K562 (cell line): ENCODE data around the gene STX12. TPM values are rescaled to one million over a fixed set of nuclear protein-coding genes. Genes with fewer than 3 reads are reported as not detected.

Experiments used
- ARID2 ChIP-seq: fragments of 450-650 bp; IDR thresholded peaks from 2 replicates; pipeline ENCODE4 v1.6.1; 2017; ENCODE audit warnings: antibody characterized with exemption, mild to moderate bottlenecking
- CCNT2 ChIP-seq: IDR thresholded peaks from 2 replicates; pipeline ENCODE4 v1.6.1; 2011; ENCODE audit warnings: borderline replicate concordance, low read depth, mild to moderate bottlenecking, moderate library complexity, mixed read lengths, low read length; ENCODE audit not compliant: insufficient read length; ENCODE audit errors: extremely low read depth
- ELF2 ChIP-seq: fragments of 250-450 bp; sonication (Bioruptor Pico); IDR thresholded peaks from 2 replicates; pipeline ENCODE4 v1.5.0; 2021; ENCODE audit warnings: mild to moderate bottlenecking
- FOS ChIP-seq: IDR thresholded peaks from 3 replicates; pipeline ENCODE4 v1.6.1; 2011; ENCODE audit not compliant: insufficient read length; ENCODE audit errors: extremely low read depth
- FOXK1 ChIP-seq: sonication (generic); formaldehyde crosslinking; IDR thresholded peaks from 2 replicates; pipeline ENCODE4 v1.8.0; 2022; ENCODE audit warnings: missing genetic modification reagents, mild to moderate bottlenecking, borderline replicate concordance
- KLF16 ChIP-seq: IDR thresholded peaks from 2 replicates; pipeline ENCODE4 v1.6.1; 2016; ENCODE audit warnings: antibody characterized with exemption
- MAZ ChIP-seq, 2 experiments: fragments of 450-650 bp in 1 of 2; sonication (generic) in 1 of 2; formaldehyde crosslinking; IDR thresholded peaks in 1 of 2; conservative IDR thresholded peaks in 1 of 2; 2 replicates each; pipeline versions ENCODE4 v1.4.0 to v1.5.0; 2020; ENCODE audit warnings: mild to moderate bottlenecking in 1 of 2, missing genetic modification reagents in 1 of 2
- SNAPC5 ChIP-seq: fragments of 250-450 bp; sonication (Bioruptor Pico); IDR thresholded peaks from 2 replicates; pipeline ENCODE4 v1.8.0; 2021; ENCODE audit warnings: moderate library complexity, mild to moderate bottlenecking, inconsistent platforms
- ZNF707 ChIP-seq: fragments of 250-450 bp; sonication (Bioruptor Pico); conservative IDR thresholded peaks from 2 replicates; pipeline ENCODE4 v1.8.0; 2022; ENCODE audit warnings: inconsistent platforms, mild to moderate bottlenecking, moderate library complexity
- polyA plus RNA-seq, 8 experiments: library from polyadenylated mRNA; depleted of rRNA in 4 of 8; stranded (reverse) in 5 of 8; unstranded in 3 of 8; fragments of >200 nt; fragmentation: Nextera tagmentation in 2 of 8; fragmentation: Illumina TruSeq in 1 of 8; extraction: Ambion mirVana in 2 of 8; extraction: Trizol in 1 of 8; gene quantifications; 2 replicates each; pipeline versions ENCODE4 v1.2.1 to v1.2.3, GENCODE V29; 2011 to 2014; ENCODE audit warnings: inconsistent platforms in 1 of 8, missing spikeins in 1 of 8
- total RNA-seq, 7 experiments: library from RNA; depleted of rRNA in 6 of 7; stranded (reverse); fragments of >200 nt in 6 of 7; fragmentation: Illumina TruSeq in 2 of 7; extraction: Trizol in 2 of 7; gene quantifications; 2 replicates each; pipeline versions ENCODE4 v1.2.1 to v1.2.3, GENCODE V29; 2011 to 2021; ENCODE audit warnings: low replicate concordance in 1 of 7
- TF ChIP-seq, protein P1 (sequence below), 3 experiments: IDR thresholded peaks in 2 of 3; conservative IDR thresholded peaks in 1 of 3; 2 replicates each; pipeline ENCODE4 v1.5.1; 2011 to 2012; ENCODE audit warnings: low read length in 3 of 3, mild to moderate bottlenecking in 3 of 3, control low read depth in 2 of 3, improper control_type of control experiment in 1 of 3, inconsistent platforms in 1 of 3, low read depth in 1 of 3, mixed read lengths in 1 of 3, moderate library complexity in 1 of 3; ENCODE audit not compliant: insufficient read depth in 2 of 3
- TF ChIP-seq, protein P2 (sequence below): fragments of 450-650 bp; IDR thresholded peaks from 2 replicates; pipeline ENCODE4 v1.6.1; 2016; ENCODE audit warnings: missing biosample characterization, missing genetic modification characterization
- TF ChIP-seq, protein P3 (sequence below), 2 experiments: fragments of 150-350 bp in 1 of 2; IDR thresholded peaks; 2 replicates each; pipeline ENCODE4 v1.6.1; 2012 to 2016; ENCODE audit warnings: low read depth in 2 of 2, low read length in 2 of 2, mild to moderate bottlenecking in 1 of 2, moderate library complexity in 1 of 2

Gene STX12
- total and polyA plus RNA-seq, 9 of the 15 experiments (the other 6 are each of a cell fraction or from before 2014, with no cell fraction given): 16.9 to 31.3 (median 25.7) TPM

- TF ChIP-seq, protein P1, sequence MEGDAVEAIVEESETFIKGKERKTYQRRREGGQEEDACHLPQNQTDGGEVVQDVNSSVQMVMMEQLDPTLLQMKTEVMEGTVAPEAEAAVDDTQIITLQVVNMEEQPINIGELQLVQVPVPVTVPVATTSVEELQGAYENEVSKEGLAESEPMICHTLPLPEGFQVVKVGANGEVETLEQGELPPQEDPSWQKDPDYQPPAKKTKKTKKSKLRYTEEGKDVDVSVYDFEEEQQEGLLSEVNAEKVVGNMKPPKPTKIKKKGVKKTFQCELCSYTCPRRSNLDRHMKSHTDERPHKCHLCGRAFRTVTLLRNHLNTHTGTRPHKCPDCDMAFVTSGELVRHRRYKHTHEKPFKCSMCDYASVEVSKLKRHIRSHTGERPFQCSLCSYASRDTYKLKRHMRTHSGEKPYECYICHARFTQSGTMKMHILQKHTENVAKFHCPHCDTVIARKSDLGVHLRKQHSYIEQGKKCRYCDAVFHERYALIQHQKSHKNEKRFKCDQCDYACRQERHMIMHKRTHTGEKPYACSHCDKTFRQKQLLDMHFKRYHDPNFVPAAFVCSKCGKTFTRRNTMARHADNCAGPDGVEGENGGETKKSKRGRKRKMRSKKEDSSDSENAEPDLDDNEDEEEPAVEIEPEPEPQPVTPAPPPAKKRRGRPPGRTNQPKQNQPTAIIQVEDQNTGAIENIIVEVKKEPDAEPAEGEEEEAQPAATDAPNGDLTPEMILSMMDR (IDR thresholded peaks at IDR 0.05 in 2 of 3, conservative IDR thresholded peaks at IDR 0.05 in 1 of 3; ENCODE audit: insufficient read depth in 2 of 3, low read depth in 1 of 3, low read length in 3 of 3): peak; percentile 94 to 100 (median 99)
- TF ChIP-seq SNAPC5 (CRISPR knock-in tag) (no peak), KLF16 (peak; percentile 69; the same call in 1 of the 2 replicates), ZNF707 (CRISPR knock-in tag) (no peak), CCNT2 (no peak), MAZ (CRISPR knock-in tag; conservative IDR thresholded peaks at IDR 0.05 in 1 of 2, IDR thresholded peaks at IDR 0.05 in 1 of 2) (peak; percentile 58 to 92; a peak in 3 of 4 replicates), ELF2 (CRISPR knock-in tag) (no peak), ARID2 (0 out of 2 replicates have a peak, but pooled peaks have one; percentile 74), FOXK1 (CRISPR knock-in tag) (0 out of 2 replicates have a peak, but pooled peaks have one; percentile 30), FOS (no peak)
- TF ChIP-seq, protein P2, sequence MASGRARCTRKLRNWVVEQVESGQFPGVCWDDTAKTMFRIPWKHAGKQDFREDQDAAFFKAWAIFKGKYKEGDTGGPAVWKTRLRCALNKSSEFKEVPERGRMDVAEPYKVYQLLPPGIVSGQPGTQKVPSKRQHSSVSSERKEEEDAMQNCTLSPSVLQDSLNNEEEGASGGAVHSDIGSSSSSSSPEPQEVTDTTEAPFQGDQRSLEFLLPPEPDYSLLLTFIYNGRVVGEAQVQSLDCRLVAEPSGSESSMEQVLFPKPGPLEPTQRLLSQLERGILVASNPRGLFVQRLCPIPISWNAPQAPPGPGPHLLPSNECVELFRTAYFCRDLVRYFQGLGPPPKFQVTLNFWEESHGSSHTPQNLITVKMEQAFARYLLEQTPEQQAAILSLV: no peak
- TF ChIP-seq, protein P3, sequence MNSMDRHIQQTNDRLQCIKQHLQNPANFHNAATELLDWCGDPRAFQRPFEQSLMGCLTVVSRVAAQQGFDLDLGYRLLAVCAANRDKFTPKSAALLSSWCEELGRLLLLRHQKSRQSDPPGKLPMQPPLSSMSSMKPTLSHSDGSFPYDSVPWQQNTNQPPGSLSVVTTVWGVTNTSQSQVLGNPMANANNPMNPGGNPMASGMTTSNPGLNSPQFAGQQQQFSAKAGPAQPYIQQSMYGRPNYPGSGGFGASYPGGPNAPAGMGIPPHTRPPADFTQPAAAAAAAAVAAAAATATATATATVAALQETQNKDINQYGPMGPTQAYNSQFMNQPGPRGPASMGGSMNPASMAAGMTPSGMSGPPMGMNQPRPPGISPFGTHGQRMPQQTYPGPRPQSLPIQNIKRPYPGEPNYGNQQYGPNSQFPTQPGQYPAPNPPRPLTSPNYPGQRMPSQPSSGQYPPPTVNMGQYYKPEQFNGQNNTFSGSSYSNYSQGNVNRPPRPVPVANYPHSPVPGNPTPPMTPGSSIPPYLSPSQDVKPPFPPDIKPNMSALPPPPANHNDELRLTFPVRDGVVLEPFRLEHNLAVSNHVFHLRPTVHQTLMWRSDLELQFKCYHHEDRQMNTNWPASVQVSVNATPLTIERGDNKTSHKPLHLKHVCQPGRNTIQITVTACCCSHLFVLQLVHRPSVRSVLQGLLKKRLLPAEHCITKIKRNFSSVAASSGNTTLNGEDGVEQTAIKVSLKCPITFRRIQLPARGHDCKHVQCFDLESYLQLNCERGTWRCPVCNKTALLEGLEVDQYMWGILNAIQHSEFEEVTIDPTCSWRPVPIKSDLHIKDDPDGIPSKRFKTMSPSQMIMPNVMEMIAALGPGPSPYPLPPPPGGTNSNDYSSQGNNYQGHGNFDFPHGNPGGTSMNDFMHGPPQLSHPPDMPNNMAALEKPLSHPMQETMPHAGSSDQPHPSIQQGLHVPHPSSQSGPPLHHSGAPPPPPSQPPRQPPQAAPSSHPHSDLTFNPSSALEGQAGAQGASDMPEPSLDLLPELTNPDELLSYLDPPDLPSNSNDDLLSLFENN (IDR thresholded peaks at IDR 0.05; ENCODE audit: low read depth in 2 of 2, low read length in 2 of 2): 0 out of 4 replicates have a peak, but pooled peaks of 1 of the 2 experiments have one; percentile 33
Measured at GRCh38 chr1:27858072-27858948, 85.3 kb downstream of the STX12 start (continued).
